SH-SY5Y (cell line): Measurements from ENCODE around the gene KIAA0930.

ENCODE experiments used
- GATA2 ChIP-seq: IDR thresholded peaks from 2 replicates; pipeline ENCODE4 v1.6.1; 2011; ENCODE audit warnings: mild to moderate bottlenecking, low read depth, low read length
- GATA3 ChIP-seq: IDR thresholded peaks from 2 replicates; pipeline ENCODE4 v1.6.1; 2011; ENCODE audit warnings: low read depth, mild to moderate bottlenecking, low read length, moderate library complexity

Gene KIAA0930

DNA sequence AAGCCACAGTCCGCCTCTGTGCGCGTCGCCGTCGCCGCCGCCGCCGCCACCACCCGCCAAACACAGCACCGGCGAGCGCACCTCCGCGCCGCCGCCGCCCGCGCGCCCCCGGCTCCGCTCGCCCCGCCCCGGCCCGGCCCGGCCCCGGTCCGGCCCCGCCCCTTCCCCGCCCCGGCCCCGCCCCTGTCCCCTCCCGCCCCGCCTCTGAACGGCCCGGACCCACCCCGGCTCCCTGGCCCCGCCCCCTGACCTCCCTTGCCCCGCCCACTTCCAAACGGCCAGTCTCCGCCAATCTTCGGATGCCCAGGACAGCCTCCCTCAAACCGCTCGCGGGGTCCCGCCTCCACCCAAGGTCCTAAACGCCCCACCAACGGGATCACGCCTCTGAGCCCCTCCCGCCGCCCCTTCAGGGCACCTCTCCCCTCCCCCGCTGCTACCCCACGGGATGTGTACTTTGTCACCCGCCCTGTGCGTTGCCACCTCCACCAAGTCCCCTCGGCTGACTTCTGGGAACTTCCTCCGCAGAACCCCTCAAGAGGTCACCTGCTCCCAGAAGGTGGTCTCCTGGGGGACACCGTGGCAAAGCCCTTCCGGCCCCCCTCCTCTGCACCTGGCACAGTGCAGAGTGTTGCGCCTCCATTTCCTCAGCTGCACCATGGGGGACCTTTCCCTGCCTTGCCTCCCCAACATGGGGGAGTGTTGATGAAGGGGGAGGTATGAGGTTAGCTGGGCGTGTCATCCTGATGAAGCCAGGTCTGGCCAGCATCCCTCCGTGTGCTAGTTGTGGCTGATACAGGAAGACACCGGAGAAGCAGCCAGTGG lies at the start of gene KIAA0930:
KIAA0930 (minus strand) TSS at position 85 of the 822 bp plus-strand sequence. CDS start 191 bp downstream, outside the sequence.
- no peak for TF ChIP-seq GATA2
- no peak for TF ChIP-seq GATA3

DNA sequence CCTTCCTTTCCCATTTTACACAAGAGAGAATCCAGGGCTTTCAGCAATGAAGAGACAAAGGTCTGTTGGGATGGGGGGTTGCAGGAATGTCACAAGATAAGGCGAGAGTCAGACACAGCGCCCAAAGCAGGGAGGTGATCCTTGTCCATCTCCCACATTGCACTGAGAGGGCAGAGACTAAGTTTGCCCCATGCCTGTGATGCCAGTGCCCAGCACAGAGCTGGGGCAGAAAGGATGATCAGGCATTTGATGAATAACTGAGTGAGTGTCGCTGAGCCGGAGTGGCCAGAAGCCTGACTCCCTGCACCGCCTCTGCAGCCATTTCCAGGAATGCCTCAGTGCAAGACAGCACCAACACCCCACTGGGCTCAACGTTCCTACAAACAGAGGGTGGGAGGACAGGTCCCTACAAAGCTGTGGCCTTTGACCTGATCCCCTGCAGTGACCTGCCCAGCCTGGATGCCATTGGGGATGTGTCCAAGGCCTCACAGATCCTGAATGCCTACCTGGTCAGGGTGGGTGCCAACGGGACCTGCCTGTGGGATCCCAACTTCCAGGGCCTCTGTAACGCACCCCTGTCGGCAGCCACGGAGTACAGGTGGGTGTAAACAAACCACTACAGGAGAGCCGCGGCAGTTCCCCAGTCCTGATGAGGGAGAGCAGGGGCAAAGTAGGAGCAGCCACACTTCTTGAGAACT lies 46.3 kb upstream of the KIAA0930 start:
- TF ChIP-seq GATA2 (no peak), GATA3 (no peak)

DNA sequence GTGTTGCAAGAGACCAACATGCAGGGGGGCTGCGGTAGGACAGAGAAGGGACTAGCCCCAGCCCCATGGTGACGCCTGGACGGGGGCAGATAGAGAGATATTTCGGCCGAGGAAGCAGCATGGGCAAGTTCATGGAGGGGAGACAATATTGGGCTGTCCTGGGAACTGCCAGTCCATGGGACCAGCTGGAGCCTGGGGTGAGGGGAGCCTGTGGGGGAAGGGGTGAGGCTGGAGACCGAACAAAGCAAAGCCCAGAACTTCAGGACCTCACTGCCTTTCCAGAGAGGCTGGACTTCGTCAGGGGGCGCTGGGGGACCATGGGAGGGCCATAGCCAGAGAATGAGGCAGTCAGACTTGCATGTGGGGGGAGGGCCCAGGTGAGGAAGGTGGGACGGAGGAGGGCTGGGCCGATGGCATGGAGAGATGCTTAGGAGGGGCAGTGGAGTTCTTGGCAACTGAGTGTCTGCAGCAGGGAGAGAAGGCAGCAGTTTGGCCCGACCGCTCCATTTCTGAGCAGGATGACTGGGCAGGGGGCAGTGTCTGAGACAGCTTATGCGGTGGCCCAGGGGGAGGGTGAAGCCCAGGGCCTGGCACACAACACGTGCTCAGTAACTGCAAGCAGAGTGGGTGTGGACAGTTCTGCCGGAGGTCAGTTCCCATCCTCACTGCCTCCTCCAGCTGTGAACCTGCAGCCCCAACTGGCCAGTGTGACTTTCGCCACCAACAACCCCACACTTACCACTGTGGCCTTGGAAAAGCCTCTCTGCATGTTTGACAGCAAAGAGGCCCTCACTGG lies 44.8 kb upstream of the KIAA0930 start:
- TF ChIP-seq GATA2 = no peak
- TF ChIP-seq GATA3 = no peak

DNA sequence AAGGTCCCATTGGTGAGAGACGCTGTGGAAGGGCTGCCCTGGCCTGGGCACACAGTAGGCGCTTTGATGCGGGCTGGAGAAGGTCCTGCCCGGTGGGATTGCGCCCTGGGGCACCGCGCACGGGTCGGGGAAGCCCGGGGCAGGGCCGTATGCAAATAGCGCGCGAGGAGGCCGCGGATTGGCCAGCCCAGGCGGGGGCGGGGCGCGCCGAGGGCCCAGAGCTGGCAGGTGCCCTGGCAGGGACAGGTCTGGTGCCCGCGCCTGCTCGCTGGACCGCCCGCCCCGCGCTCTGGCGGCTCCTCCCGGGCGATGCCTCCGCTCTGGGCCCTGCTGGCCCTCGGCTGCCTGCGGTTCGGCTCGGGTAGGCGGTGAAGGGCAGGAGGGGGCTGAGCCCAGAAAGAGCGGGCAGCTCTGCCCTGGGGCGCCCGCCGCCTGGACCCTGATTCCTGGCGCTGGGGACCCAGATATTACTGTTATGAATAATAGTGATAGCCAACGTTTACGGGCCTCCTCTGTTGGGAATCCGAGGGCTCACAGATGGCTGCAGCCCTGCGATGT lies 44.1 kb upstream of the KIAA0930 start, which contains the start of gene UPK3A:
UPK3A (plus strand) TSS at position 245 of the 558 bp plus-strand sequence; CDS start at position 310, 65 bp downstream.
- no peak for TF ChIP-seq GATA2
- no peak for TF ChIP-seq GATA3

DNA sequence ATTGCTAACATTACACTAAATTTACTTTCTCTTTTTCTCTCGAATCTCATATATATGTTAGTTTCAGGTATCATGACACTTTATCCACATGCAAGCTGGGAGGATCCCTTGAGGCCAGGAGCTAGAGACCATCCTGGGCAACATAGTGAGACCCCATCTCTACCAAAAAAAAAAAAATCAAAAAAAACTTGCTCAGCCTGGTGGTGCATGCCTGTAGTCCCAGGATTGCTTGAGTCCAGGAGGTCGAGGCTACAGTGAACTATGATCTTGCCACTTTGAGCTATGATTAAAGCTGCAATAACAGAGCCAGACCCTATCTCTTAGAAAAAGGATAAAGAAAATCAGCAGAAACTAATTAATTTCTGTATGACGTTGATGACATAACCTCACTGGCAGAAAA lies 40.3 kb upstream of the KIAA0930 start:
- TF ChIP-seq GATA3 (no peak), GATA2 (no peak)

DNA sequence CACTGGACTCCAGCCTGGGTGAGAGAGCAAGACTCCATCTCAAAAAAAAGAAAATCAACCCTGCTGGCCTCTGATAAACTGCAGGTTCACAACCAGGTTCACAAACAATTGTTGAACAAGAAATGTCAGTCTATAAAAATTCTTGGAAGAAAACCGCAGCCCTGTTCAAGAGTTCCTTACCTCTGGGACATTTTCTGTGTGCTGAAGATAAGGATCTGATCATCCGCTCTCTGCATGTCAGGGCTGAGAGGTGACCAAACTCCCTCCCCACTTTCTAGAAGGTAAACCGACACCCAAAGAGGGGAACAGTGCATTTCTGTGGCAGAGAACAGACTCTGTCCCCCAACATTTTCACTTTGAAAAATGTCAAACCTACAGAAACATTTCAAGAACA lies 39.9 kb upstream of the KIAA0930 start:
- TF ChIP-seq GATA2 = 0 out of 2 replicates have a peak, but pooled peaks have one; percentile 8
- no peak for TF ChIP-seq GATA3

DNA sequence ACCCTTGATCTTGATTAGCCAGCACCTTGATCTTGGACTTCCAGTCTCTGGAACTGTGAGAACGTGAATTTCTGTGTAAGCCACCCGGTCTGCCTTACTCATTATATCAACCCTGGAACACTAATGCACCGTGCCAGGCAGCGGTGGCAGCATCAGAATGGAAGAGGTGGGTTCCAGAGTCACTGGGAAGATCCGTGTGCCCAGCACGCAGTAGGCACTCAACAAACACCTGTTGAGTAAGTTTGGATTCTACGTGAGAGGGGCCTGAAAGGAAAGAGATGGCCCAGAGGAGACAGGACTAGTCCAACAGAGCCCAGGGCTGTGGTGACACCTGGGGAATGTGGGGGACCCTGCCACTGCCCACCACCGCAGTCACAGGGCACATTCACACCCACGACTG lies 37.4 kb upstream of the KIAA0930 start:
- TF ChIP-seq GATA3 = no peak
- TF ChIP-seq GATA2 = no peak

DNA sequence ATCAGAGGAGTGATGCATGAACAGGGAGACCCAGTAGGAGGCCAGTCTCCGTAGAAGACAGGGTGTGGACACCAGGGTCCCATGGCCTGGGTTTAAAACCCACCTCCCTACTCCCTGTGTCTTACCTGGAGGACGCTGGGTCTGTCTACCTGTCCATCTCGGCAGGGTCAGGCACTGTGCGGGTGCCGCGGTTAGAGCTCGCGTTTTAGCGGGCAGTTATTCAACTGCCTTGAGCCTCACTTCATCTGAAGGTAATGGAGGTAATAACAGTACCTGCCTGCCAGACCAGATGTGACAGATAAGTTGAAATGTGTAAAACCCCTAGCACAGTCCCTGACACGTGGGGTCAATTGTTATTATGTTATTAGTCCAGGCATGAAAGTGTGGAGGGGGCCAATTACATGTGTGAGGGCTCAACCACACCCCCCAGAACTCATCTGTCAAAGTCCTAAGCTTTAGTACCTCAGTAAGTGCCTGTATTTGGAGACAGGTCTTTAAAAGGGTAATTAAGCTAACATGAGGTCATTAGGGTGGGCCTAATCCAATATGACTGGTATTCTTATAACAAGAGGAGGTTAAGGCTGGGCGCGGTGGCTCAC lies 35.9 kb upstream of the KIAA0930 start:
- TF ChIP-seq GATA2 = no peak
- TF ChIP-seq GATA3 = no peak

DNA sequence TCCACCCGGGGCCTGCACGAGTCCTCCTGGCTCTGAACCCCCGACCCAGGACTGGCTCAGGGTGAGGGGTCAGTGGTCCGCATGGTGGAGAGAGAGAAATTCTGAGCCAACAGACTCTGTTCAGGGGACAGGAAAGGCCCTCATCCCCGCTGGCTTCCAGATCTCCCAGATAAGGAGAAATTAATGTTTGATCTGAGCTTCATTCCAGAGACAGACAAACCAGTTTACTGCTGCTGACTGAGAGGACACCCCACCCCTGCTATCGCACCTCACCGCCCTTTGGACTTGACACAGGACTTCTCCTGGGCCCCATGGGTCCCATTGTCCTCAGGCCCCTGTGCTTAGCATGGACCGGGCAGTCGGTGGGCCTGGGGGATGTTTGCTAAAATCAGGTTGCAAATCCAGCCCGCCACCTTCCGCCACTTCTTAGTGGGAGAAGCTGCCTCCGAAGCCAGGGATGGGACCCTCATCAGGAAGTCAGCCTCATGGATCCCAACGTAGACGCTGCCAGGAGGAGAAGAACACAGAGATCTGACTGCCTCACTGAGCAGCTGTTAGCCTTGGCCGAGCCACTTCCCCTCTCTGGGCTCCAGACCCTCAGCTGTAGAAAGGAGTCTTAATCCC lies 32.9 kb upstream of the KIAA0930 start:
- TF ChIP-seq GATA3 = no peak
- TF ChIP-seq GATA2 = peak; percentile 80

DNA sequence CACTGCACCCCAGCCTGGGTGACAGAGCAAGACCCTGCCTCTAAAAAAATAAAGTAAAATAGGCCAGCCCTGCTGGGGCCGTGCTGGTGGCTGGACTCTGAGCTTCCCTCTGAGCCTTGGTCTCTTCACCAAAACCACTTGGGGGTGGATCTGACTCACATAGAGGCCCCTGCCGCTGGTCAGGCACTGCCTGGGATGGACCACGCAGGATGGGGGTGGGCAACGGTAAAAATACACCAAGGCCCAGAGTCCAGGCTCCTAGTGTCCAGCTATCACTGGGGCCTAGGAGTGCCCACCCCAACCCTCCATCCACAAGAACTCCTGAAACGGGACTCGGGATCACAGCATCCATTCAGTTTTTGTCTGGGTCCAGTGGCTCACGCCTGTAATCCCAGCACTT lies 31.8 kb upstream of the KIAA0930 start:
- no peak for TF ChIP-seq GATA2
- TF ChIP-seq GATA3 = no peak

DNA sequence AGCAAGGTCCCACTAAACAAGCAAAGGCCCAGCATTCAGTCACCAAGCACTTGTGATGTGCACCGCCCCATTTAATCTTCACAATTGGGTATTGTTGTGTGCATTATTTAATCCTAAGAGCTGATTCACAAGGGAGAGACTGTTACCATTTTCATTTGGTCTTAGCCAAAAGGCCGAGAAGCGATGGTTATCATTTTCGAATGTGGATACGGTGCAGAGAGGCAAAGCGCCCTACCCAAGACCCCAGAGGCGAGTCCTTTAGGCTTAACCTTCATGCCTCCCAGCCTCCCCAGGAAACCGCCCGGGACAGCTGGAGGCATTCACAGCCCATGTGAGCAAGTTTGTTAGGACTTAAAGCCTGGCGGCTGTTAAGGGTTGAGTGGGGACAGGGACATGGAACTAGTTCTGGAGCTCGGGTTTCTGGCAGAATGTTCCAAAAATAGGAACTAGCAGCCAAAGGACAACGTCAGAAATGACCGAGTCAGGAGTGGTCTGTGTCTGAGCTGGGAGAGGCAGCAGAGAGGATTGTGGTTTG lies 31.0 kb upstream of the KIAA0930 start:
- TF ChIP-seq GATA3 (no peak), GATA2 (no peak)

DNA sequence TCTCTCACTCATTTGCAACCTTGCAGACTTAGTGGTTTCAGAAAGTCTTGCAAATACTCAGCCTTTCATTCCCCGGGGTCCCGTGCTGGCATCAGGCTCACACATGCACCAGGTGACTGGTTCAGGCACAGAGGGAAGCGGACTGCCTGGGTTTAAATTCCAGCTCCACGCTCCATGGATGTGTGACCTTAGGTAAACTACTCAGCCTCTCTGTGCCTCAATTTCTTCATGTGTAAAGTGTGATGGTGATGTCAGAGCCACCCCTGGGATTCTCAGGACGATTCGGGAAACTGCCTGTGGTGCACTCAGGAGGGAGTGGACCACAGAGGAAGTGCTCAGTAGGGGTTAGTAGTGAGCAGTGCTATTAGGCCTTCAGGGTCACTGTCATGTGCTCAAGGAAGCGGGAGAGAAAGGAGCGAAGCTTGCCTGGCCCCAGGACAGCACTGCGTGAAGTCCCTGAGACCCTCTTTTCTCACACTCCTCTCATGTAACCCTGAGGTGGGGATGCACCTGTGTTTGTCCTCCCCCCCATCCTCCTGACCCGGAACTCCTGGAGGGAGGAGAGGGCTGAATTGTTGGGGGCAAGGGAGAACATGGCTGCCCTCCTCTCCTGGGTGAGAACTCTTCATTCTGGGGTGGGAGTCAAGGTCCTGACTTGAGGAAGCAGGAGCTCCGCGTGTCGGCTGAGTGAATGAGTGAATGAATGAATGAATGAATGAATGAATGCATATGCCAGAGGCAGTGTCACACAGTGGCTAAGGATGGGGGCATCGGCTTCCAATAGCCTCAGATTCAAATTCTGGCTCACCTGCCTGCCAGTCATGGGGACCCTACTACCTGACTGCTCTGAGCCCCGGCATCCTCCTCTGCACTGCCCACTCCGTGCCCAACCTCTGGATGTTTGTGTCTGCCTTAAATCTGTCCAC lies 29.7 kb upstream of the KIAA0930 start:
- TF ChIP-seq GATA2 (no peak), GATA3 (no peak)
